Esophagus squamous epithelium (tissue), 5 donors: Measurements from ENCODE around the gene OCIAD2. TPM values are rescaled to one million over a fixed set of nuclear protein-coding genes. Genes with fewer than 3 reads are reported as not detected.
"Not testable (repeated sequence)": the region's sequence is repeated elsewhere in the genome, so short reads cannot be mapped to it uniquely, and the experiment has no call there.

Source experiments
- DNase-seq: peaks from one replicate; lab custom pipeline; 2025; lab: John Stamatoyannopoulos, UW
- H3K27ac ChIP-seq, 4 donors: fragments of 200-600 bp; sonication (generic); one replicate each; pipeline ENCODE4 v1.5.1; 2016 to 2019; ENCODE audit warnings: mild to moderate bottlenecking in 1 of 4
- H3K27me3 ChIP-seq, 4 donors: fragments of 200-600 bp; sonication (generic); 1 replicate in 3 of 4; 2 replicates in 1 of 4; pipeline versions ENCODE4 v1.5.1 to v1.6.0; 2017 to 2021; ENCODE audit warnings: antibody characterized with exemption in 1 of 4
- H3K36me3 ChIP-seq, 3 donors: fragments of 200-600 bp; sonication (generic); one replicate each; pipeline ENCODE4 v1.5.1; 2016 to 2019
- H3K4me1 ChIP-seq, 3 donors: fragments of 200-600 bp; sonication (generic); one replicate each; pipeline ENCODE4 v1.5.1; 2017 to 2019
- H3K4me3 ChIP-seq, 4 donors: fragments of 200-600 bp; sonication (generic); 1 replicate in 3 of 4; 2 replicates in 1 of 4; pipeline ENCODE4 v1.5.1; 2016 to 2019; ENCODE audit warnings: mild to moderate bottlenecking in 2 of 4, moderate library complexity in 1 of 4
- H3K9me3 ChIP-seq, 3 donors: fragments of 200-600 bp; sonication (generic); one replicate each; pipeline ENCODE4 v1.5.1; 2016 to 2019
- CTCF ChIP-seq, 6 experiments: fragments of 450-650 bp in 4 of 6; fragments of 200-600 bp in 2 of 6; sonication (generic) in 2 of 6; IDR thresholded peaks; one replicate each; pipeline ENCODE4 v1.5.1; 2016 to 2019; ENCODE audit warnings: antibody characterized with exemption in 6 of 6, mild to moderate bottlenecking in 4 of 6, moderate library complexity in 4 of 6
- POLR2A ChIP-seq, 4 donors: fragments of 450-650 bp; IDR thresholded peaks; one replicate each; pipeline ENCODE4 v1.6.1; 2017; ENCODE audit warnings: antibody characterized with exemption in 4 of 4, mild to moderate bottlenecking in 4 of 4, moderate library complexity in 3 of 4
- WGBS, 2 donors: methylation state at CpG; one replicate each; pipeline ENCODE4 v1.1.5; 2018; 5-methylcytosine and 5-hydroxymethylcytosine counted together
- intact Hi-C: fragments of 100-400 bp; cut with DNase I; formaldehyde crosslinking; loops from one replicate; pipeline ENCODE4 v1.15.0; 2022
- total RNA-seq, 4 donors: library from RNA; depleted of rRNA; stranded (reverse); fragments of >200 nt; gene quantifications; one replicate each; pipeline ENCODE4 v1.1.0, GENCODE V29; 2016
- donor health status: DM: yes; HTN: yes; CAD: no.

Gene OCIAD2
- total RNA-seq, 4 donors from 2014 or later: 16.2 to 30.8 (median 17.5) TPM

GRCh38 chr4:48924416-48924815 is 17.8 kb upstream of the OCIAD2 start:
- intact Hi-C loops: no loop called here
- 30 to 52% methylated on average over 3 to 4 of the region's 4 CpGs for WGBS, 2 donors
- Histone ChIP-seq H3K4me1 (peaks cover 0 to 4% (median 0%) of the 10 kb centered on the region in 3 donors), H3K4me3 (no peak overlapping the region), H3K27me3 (no peaks in the 10 kb centered on the region), H3K27ac (no peak overlapping the region), H3K36me3 (no peaks in the 10 kb centered on the region), H3K9me3 (no peaks in the 10 kb centered on the region)
- no peak for DNase-seq
- TF ChIP-seq POLR2A (IDR thresholded peaks at IDR 0.05): no peak
- TF ChIP-seq CTCF (IDR thresholded peaks at IDR 0.05): no peak

GRCh38 chr4:48923065-48923464 is 16.5 kb upstream of the OCIAD2 start:
- H3K4me3 ChIP-seq, H3K27ac ChIP-seq, DNase-seq, H3K9me3 ChIP-seq, H3K4me1 ChIP-seq, H3K27me3 ChIP-seq, intact Hi-C loops, H3K36me3 ChIP-seq: not testable (repeated sequence)
- 57% methylated on average over 5 of the region's 7 CpGs; no CpG with 5 or more reads in 1 of the 2 donors for WGBS, 2 donors

DNA sequence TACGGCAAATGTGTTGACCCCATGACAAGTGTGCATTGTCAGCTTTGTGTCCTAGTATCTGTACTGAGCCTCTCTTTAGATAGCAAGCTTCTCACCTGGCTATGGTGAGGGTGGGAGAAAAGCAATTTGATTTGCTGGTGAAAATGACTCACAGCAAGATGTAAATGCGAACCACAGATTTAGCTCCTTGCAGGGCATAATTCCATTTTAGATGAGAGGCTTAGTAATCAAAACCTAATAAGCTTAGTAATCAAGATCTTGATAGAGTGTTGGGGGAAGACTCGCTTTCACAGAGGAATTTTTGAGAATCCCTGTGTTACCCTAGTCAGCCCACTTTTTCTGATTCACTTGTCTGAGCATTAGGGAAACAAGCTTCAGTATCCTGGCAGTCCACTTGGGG is 7.7 kb upstream of the OCIAD2 start:
- no peak overlapping the region for H3K27ac ChIP-seq
- H3K27me3 ChIP-seq: no peaks in the 10 kb centered on the region
- no peak for TF ChIP-seq POLR2A (IDR thresholded peaks at IDR 0.05)
- no peak for TF ChIP-seq CTCF (IDR thresholded peaks at IDR 0.05)
- H3K4me3 ChIP-seq: no peak overlapping the region
- H3K4me1 ChIP-seq: peaks cover 0 to 53% (median 6%) of the 10 kb centered on the region in 3 donors
- intact Hi-C loops: no loop called here
- no peaks in the 10 kb centered on the region for H3K9me3 ChIP-seq
- 70 to 71% methylated on average over 3 of the region's 3 CpGs for WGBS, 2 donors
- H3K36me3 ChIP-seq: no peaks in the 10 kb centered on the region
- no peak for DNase-seq

DNA sequence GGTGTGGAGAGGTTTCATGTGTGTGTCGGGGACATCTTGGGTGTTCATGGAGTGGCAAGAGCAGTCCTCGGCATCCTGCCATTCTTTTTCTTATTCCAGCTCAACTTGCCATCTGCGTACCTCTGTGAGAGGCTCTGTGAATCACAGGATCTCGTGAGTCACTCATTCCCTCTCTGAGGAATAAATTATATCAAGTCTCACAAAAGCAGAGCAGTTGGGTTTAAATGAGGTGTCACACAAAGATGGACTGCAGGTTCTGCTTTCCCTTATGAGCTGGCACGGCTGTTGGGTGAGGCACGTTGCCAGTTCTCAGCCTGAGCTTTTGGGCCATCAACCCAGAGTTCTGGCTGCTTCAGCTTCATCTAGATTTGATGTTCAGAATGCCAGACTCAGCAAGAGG is 6.8 kb upstream of the OCIAD2 start:
- no peaks in the 10 kb centered on the region for H3K27me3 ChIP-seq
- TF ChIP-seq CTCF (IDR thresholded peaks at IDR 0.05) (no peak), POLR2A (IDR thresholded peaks at IDR 0.05) (no peak)
- H3K4me1 ChIP-seq: peaks cover 0 to 61% (median 7%) of the 10 kb centered on the region in 3 donors
- no peak overlapping the region for H3K4me3 ChIP-seq
- peak overlapping the region in 3 of 4 donors; percentile 7 to 64 (median 55) for H3K27ac ChIP-seq
- no peak for DNase-seq
- intact Hi-C loops: no loop called here
- no peaks in the 10 kb centered on the region for H3K36me3 ChIP-seq
- WGBS, 2 donors: 22 to 40% methylated on average over 6 of the region's 6 CpGs
- H3K9me3 ChIP-seq: no peaks in the 10 kb centered on the region

DNA sequence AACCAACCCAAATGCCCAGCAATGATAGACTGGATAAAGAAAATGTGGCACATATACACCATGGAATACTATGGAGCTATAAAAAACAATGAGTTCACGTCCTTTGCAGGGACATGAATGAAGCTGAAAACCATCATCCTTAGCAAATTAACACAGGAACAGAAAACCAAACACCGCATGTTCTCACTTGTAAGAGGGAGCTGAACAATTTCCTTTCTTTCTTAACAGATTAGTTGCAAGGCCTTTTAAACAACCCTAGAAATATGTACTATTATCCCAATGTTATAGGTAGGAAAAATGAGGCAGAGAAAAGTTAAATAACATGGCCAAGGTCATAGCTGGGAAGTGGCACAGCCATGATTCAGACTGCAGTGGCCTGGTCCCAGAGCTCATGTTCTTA is 5.8 kb upstream of the OCIAD2 start:
- Histone ChIP-seq H3K27me3 (no peaks in the 10 kb centered on the region), H3K36me3 (no peaks in the 10 kb centered on the region), H3K9me3 (no peaks in the 10 kb centered on the region), H3K4me3 (no peak overlapping the region), H3K27ac (peak overlapping the region in 1 of 4 donors; percentile 55), H3K4me1 (peaks cover 0 to 71% (median 7%) of the 10 kb centered on the region in 3 donors)
- TF ChIP-seq CTCF (IDR thresholded peaks at IDR 0.05): no peak
- no peak for TF ChIP-seq POLR2A (IDR thresholded peaks at IDR 0.05)
- no peak for DNase-seq
- WGBS, 2 donors: 36 to 59% methylated on average over 2 of the region's 2 CpGs
- intact Hi-C loops: no loop called here

DNA sequence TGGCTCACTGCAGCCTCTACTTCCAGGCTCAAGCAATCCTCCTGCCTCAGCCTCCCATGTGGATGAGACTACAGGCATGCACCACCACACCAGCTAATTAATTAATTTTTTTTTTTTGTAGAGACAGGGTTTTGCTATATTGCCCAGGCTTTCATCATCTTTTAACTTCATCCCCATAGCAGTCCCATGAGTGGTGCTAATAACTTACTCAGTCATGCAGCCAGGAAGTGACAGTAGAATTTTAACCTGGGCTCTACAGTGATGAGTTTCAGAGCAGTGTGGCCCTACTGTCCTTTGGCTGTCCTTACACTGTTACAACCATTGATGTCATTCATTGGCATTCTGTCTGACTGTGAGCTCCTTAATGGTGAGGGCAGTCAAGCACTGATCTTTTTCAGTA is 3.9 kb upstream of the OCIAD2 start:
- peaks cover 0 to 4% (median 0%) of the 10 kb centered on the region in 4 donors for H3K27me3 ChIP-seq
- peak overlapping the region in 2 of 4 donors; percentile 35 to 62 for H3K27ac ChIP-seq
- no peaks in the 10 kb centered on the region for H3K9me3 ChIP-seq
- TF ChIP-seq POLR2A (IDR thresholded peaks at IDR 0.05) (no peak), CTCF (IDR thresholded peaks at IDR 0.05) (no peak)
- intact Hi-C loops: no loop called here
- no peaks in the 10 kb centered on the region for H3K36me3 ChIP-seq
- DNase-seq: no peak
- H3K4me3 ChIP-seq: no peak overlapping the region
- peaks cover 10 to 81% (median 16%) of the 10 kb centered on the region in 3 donors for H3K4me1 ChIP-seq
